Measurements from ENCODE around the gene CALHM5.

GRCh38 chr6:116561377-116562018 lies 50.1 kb downstream of the CALHM5 start:
- peak in 5 of 7 experiments; percentile 68 to 95 (median 90) for TF ChIP-seq CTCF (IDR thresholded peaks at IDR 0.05)
- TF ChIP-seq POLR2AphosphoS5 (IDR thresholded peaks at IDR 0.05) = no peak
- TF ChIP-seq POLR2A (IDR thresholded peaks at IDR 0.05) = no peak
